ENCODE measurements around the gene C3orf20.

DNA sequence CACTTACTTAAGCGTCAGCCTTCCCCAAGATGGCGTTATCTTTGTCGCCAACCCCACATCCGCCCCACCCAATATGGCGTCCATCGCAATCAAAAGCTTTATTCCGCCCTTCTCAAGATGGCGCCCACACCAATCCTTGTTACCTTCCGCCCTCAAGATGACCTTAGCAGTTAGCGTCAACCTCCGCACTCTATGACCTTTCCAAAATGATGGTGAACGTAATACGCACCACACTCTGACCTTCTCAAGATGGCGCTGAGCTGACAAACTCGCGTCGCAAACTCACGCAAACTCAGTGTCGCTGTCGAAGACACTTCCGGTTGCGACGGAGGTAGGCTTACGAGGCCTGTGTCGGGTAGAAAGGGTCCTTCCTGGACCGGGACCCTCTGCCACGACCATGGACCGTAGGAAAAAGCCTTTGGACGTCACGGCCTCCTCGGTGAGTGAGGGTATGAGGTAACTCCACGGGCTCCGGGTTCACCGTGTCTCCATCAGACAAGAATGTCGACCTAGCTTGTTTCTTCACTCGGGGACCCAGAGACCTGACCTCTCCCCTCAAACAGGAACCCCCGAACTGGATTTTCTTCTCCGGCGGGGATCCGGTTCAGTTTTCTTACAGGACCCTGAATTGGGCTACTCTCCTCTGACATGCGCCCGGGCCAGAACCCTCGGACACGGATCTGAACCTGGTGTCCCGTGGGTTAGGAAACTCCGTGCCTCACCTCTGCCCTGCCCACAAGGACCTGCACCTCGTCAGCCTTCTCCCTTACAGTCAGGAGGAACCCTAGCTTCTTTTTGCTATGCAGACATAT is 23.3 kb upstream of the C3orf20 start, which contains the start of gene CCDC174:
- TF ChIP-seq, protein P1, sequence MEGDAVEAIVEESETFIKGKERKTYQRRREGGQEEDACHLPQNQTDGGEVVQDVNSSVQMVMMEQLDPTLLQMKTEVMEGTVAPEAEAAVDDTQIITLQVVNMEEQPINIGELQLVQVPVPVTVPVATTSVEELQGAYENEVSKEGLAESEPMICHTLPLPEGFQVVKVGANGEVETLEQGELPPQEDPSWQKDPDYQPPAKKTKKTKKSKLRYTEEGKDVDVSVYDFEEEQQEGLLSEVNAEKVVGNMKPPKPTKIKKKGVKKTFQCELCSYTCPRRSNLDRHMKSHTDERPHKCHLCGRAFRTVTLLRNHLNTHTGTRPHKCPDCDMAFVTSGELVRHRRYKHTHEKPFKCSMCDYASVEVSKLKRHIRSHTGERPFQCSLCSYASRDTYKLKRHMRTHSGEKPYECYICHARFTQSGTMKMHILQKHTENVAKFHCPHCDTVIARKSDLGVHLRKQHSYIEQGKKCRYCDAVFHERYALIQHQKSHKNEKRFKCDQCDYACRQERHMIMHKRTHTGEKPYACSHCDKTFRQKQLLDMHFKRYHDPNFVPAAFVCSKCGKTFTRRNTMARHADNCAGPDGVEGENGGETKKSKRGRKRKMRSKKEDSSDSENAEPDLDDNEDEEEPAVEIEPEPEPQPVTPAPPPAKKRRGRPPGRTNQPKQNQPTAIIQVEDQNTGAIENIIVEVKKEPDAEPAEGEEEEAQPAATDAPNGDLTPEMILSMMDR (conservative IDR thresholded peaks at IDR 0.05): no peak
- peak; percentile 79 for TF ChIP-seq ZFX (IDR thresholded peaks at IDR 0.05)
